GM12874 (cell line): ENCODE results near the gene SFI1.

ENCODE experiments used
- TF ChIP-seq, protein P1 (sequence below): IDR thresholded peaks from 2 replicates; pipeline ENCODE4 v1.5.1; 2011; ENCODE audit warnings: low read depth, mild to moderate bottlenecking, control low read depth, low read length, moderate library complexity; ENCODE audit not compliant: insufficient read depth

The SFI1 gene

DNA sequence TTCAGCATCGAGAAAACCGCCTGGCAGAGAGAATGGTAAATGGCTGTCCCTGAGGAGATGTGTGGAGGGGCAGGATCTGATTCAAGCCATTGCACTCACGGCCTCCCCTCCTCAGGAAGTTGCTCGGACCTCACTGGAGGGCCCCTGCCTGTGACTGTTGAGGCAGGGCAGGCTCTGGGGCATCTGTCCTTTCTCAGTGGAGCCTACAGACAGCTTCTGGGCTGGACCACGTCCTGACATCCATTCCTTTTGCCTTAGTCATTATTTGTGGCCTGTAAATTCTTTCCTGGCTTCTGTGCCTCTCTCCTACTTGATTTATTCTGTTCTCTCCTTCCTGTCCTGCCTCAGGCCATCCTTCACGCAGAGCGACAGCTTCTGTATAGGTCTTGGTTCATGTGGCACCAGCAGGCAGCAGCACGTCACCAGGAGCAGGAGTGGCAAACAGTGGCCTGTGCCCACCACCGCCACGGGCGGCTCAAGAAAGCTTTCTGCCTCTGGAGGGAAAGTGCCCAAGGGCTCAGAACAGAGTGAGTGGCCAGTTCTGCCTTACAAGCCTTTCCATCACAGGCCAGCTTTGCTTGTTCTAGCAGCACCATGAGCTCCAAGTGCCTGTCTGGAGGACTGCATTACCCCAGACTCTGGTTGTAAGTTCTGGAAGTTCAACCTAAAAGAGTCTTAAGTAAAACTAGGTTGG lies 106.1 kb downstream of the SFI1 start:
- TF ChIP-seq, protein P1, sequence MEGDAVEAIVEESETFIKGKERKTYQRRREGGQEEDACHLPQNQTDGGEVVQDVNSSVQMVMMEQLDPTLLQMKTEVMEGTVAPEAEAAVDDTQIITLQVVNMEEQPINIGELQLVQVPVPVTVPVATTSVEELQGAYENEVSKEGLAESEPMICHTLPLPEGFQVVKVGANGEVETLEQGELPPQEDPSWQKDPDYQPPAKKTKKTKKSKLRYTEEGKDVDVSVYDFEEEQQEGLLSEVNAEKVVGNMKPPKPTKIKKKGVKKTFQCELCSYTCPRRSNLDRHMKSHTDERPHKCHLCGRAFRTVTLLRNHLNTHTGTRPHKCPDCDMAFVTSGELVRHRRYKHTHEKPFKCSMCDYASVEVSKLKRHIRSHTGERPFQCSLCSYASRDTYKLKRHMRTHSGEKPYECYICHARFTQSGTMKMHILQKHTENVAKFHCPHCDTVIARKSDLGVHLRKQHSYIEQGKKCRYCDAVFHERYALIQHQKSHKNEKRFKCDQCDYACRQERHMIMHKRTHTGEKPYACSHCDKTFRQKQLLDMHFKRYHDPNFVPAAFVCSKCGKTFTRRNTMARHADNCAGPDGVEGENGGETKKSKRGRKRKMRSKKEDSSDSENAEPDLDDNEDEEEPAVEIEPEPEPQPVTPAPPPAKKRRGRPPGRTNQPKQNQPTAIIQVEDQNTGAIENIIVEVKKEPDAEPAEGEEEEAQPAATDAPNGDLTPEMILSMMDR: no peak

DNA sequence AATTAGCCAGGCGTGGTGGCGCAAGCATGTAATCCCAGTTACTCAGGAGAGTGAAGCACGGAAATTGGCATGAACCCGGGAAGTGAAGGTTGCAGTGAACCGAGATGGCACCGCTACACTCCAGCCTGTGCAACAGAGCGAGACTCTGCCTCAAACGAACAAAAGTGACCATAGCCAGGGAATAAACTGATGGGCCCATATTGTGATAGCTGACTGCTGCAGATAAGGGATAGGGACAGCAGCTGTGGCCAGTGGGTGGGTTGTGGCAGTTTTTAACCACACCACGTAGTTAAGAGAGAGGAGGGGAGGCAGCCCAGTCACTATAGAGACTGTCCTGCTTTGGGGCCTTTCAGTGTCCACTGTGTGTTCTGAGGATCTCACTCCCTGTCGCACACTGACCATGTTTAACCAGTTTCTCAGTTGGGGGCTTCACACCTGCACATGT lies 106.8 kb downstream of the SFI1 start:
- TF ChIP-seq, protein P1: no peak

DNA sequence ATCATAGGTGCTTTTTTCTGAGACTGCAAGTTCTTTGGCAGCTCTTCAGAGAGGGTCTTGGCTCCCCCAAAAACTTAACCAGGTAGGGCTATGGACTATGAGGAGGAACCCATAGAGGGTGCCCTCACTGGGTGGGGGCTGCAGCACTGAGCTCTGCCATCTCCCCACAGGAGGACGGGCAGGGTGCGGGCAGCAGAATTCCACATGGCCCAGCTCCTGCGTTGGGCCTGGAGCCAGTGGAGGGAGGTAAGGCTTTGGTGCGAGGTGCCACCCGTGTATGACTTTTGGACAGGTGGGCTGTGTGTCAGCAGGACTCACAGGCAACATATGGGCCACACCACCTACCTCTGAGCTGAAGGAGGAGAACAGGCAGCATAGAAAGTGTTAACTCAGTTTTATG lies 107.2 kb downstream of the SFI1 start:
- TF ChIP-seq, protein P1: no peak

- TF ChIP-seq, protein P1: no peak
These were observed 107.9 kb downstream of the SFI1 start for GRCh38 chr22:31604137-31604705.

- TF ChIP-seq, protein P1: no peak
These were observed 108.7 kb downstream of the SFI1 start for GRCh38 chr22:31604746-31605705.

GRCh38 chr22:31605851-31606585 lies 109.7 kb downstream of the SFI1 start:
- TF ChIP-seq, protein P1: no peak
